Astrocyte (in vitro differentiated cells and primary cell): ENCODE data around the gene ELMO3.

Experiments used
- CTCF ChIP-seq: IDR thresholded peaks from 2 replicates; pipeline ENCODE4 v1.5.1; 2011; ENCODE audit warnings: low read depth, mild to moderate bottlenecking, inconsistent platforms, low read length, moderate library complexity; ENCODE audit not compliant: insufficient read depth
- EZH2 ChIP-seq: IDR thresholded peaks from 2 replicates; pipeline ENCODE4 v1.6.1; 2012; ENCODE audit warnings: mild to moderate bottlenecking, low read length, inconsistent platforms; ENCODE audit not compliant: insufficient read depth

GRCh38 chr16:67170168-67170948, 28.6 kb upstream of the ELMO3 start, which contains the start of gene NOL3:
- TF ChIP-seq CTCF (no peak), EZH2 (no peak)
